GM18505 (cell line): ENCODE results near the gene C6orf132.

Experiments
- ATAC-seq: cut with Tn5 transposase; IDR thresholded peaks from one replicate; pipeline ENCODE4 v1.9.1; 2021; ENCODE audit not compliant: unreplicated experiment
- POLR2A ChIP-seq: IDR thresholded peaks from 4 replicates; pipeline ENCODE4 v1.6.1; 2011; ENCODE audit warnings: borderline replicate concordance; ENCODE audit not compliant: insufficient read depth, insufficient read length; ENCODE audit errors: extremely low read depth

C6orf132 gene

GRCh38 chr6:42073287-42073686, 69.1 kb downstream of the C6orf132 start:
- ATAC-seq = no peak
- no peak for TF ChIP-seq POLR2A

GRCh38 chr6:42071881-42072583, 70.4 kb downstream of the C6orf132 start:
- TF ChIP-seq POLR2A = no peak
- ATAC-seq = no peak

- ATAC-seq = no peak
- TF ChIP-seq POLR2A = no peak
These were observed 73.4 kb downstream of the C6orf132 start for GRCh38 chr6:42068872-42069522.

GRCh38 chr6:42068173-42068572, 74.2 kb downstream of the C6orf132 start:
- no peak for ATAC-seq
- no peak for TF ChIP-seq POLR2A

GRCh38 chr6:42066156-42066675, 76.2 kb downstream of the C6orf132 start:
- no peak for TF ChIP-seq POLR2A
- ATAC-seq = no peak

- ATAC-seq = no peak
- no peak for TF ChIP-seq POLR2A
These were observed 82.7 kb downstream of the C6orf132 start for GRCh38 chr6:42059743-42060142.

GRCh38 chr6:42053601-42054000, 88.8 kb downstream of the C6orf132 start:
- TF ChIP-seq POLR2A = no peak
- no peak for ATAC-seq

- TF ChIP-seq POLR2A = no peak
- no peak for ATAC-seq
These were observed 91.2 kb downstream of the C6orf132 start for GRCh38 chr6:42051268-42051653.
